PC-3 (cell line): ENCODE results near the gene H6PD. TPM values are rescaled to one million over a fixed set of nuclear protein-coding genes. Genes with fewer than 3 reads are reported as not detected.

Experiments used
- ATAC-seq: fragments of 200-7000 bp; cut with Tn5 transposase; 2 replicates; pipeline ENCODE4 v1.9.1; 2020; ENCODE audit warnings: mild to moderate bottlenecking, moderate library complexity
- BruUV-seq: library from RNA; stranded (reverse); fragments of 400-500 nt; replicated peaks from 2 replicates; lab custom pipeline; 2021; lab: Mats Ljungman, UMichigan
- CTCF ChIA-PET: fragments of 300-600 bp; sonication (Branson Sonifier 250); formaldehyde crosslinking; loops from one replicate; lab custom pipeline; 2022; ENCODE audit warnings: antibody characterized with exemption; lab: Charles Lee
- POLR2A ChIA-PET: fragments of 300-600 bp; sonication (Branson Sonifier 250); formaldehyde crosslinking; loops from one replicate; lab custom pipeline; 2022; ENCODE audit warnings: antibody characterized with exemption; ENCODE audit not compliant: unreplicated experiment; lab: Charles Lee
- DNase-seq: peaks from one replicate; pipeline ENCODE4 v3.0.0-alpha.2; 2015
- H2AFZ ChIP-seq: fragments of 300-600 bp; sonication (generic); 2 replicates; pipeline ENCODE4 v1.6.0; 2016; ENCODE audit warnings: antibody characterized with exemption, low read length
- H3F3A ChIP-seq: fragments of 300-600 bp; sonication (generic); one replicate; pipeline ENCODE4 v1.6.0; 2017; ENCODE audit warnings: antibody characterized with exemption, low read length, control low read depth, mild to moderate bottlenecking; ENCODE audit not compliant: unreplicated experiment
- H3K27ac ChIP-seq: fragments of 300-600 bp; sonication (generic); 2 replicates; pipeline ENCODE4 v1.5.1; 2016; ENCODE audit warnings: mild to moderate bottlenecking, low read length
- H3K27me3 ChIP-seq: fragments of 300-600 bp; sonication (generic); 2 replicates; pipeline ENCODE4 v1.6.1; 2016; ENCODE audit warnings: low read length, mixed read lengths
- H3K36me3 ChIP-seq: fragments of 300-600 bp; sonication (generic); 2 replicates; pipeline ENCODE4 v1.6.1; 2016; ENCODE audit warnings: low read depth, mixed run types, low read length, mixed read lengths
- H3K4me1 ChIP-seq: fragments of 300-600 bp; sonication (generic); 2 replicates; pipeline ENCODE4 v1.5.1; 2016; ENCODE audit warnings: low read length; ENCODE audit not compliant: insufficient read depth
- H3K4me2 ChIP-seq: fragments of 300-600 bp; sonication (generic); 2 replicates; pipeline ENCODE4 v1.6.0; 2016; ENCODE audit warnings: low read length
- H3K4me3 ChIP-seq: fragments of 300-600 bp; sonication (generic); 2 replicates; pipeline ENCODE4 v1.5.1; 2016; ENCODE audit warnings: mild to moderate bottlenecking, low read length, mixed read lengths
- H3K79me2 ChIP-seq: fragments of 300-600 bp; sonication (generic); 2 replicates; pipeline ENCODE4 v1.6.1; 2017; ENCODE audit warnings: low read length, mixed read lengths
- H3K9ac ChIP-seq: fragments of 300-600 bp; sonication (generic); 2 replicates; pipeline ENCODE4 v1.6.0; 2016; ENCODE audit warnings: mild to moderate bottlenecking, low read length
- H3K9me2 ChIP-seq: fragments of 300-600 bp; sonication (generic); replicated peaks from 2 replicates; pipeline ENCODE4 v1.6.1; 2016; ENCODE audit warnings: mixed run types, low read length, mixed read lengths
- H3K9me3 ChIP-seq: fragments of 300-600 bp; sonication (generic); 2 replicates; pipeline ENCODE4 v1.6.1; 2016; ENCODE audit warnings: low read length, mixed read lengths
- H4K20me1 ChIP-seq: fragments of 300-600 bp; sonication (generic); 2 replicates; pipeline ENCODE4 v1.6.1; 2016; ENCODE audit warnings: low read length, mixed read lengths
- CTCF ChIP-seq: fragments of 300-600 bp; sonication (generic); conservative IDR thresholded peaks from 2 replicates; pipeline ENCODE4 v1.5.1; 2017; ENCODE audit warnings: antibody characterized with exemption, low read depth, mild to moderate bottlenecking, low read length
- EZH2 ChIP-seq: fragments of 300-600 bp; sonication (generic); IDR thresholded peaks from one replicate; pipeline ENCODE4 v1.6.1; 2017; ENCODE audit warnings: antibody characterized with exemption, mild to moderate bottlenecking, low read length; ENCODE audit not compliant: unreplicated experiment
- EZH2phosphoT487 ChIP-seq: fragments of 300-600 bp; sonication (generic); IDR thresholded peaks from 2 replicates; pipeline ENCODE4 v1.6.1; 2018; ENCODE audit warnings: mild to moderate bottlenecking, antibody characterized with exemption, low read length, borderline replicate concordance
- intact Hi-C: fragments of 100-400 bp; cut with micrococcal nuclease; formaldehyde crosslinking; loops from 2 replicates; pipeline ENCODE4 v1.9.0; 2023
- total RNA-seq: library from RNA; depleted of rRNA; stranded (reverse); fragments of >200 nt; gene quantifications from 2 replicates; pipeline ENCODE4 v1.2.3, GENCODE V29; 2014

H6PD gene
- total RNA-seq, 1 experiment from 2014 or later, result 6.8 TPM

- H3K4me2 ChIP-seq, result no peak overlapping the region
- peaks cover 5% of the 10 kb centered on the region; the same call in 1 of the 2 replicates for H3K79me2 ChIP-seq
- no peak overlapping the region for H3K4me3 ChIP-seq
- ATAC-seq (no peak), DNase-seq (no peak)
- ChIA-PET POLR2A (no interaction called here), CTCF (no interaction called here)
- no peak overlapping the region for H3K9ac ChIP-seq
- H3K27ac ChIP-seq, result no peak overlapping the region
- H3K9me2 ChIP-seq, result no peaks in the 10 kb centered on the region
- no peaks in the 10 kb centered on the region for H3K27me3 ChIP-seq
- no peaks in the 10 kb centered on the region for H3K4me1 ChIP-seq
- no peaks in the 10 kb centered on the region for H3F3A ChIP-seq
- H3K36me3 ChIP-seq, result no peaks in the 10 kb centered on the region
- H2AFZ ChIP-seq, result no peak overlapping the region
- no peaks in the 10 kb centered on the region for H3K9me3 ChIP-seq
- TF ChIP-seq CTCF (no peak), EZH2phosphoT487 (no peak), EZH2 (no peak)
- no peaks in the 10 kb centered on the region for H4K20me1 ChIP-seq
- intact Hi-C loops, result no loop called here
- no TSS peak for BruUV-seq
Observed at GRCh38 chr1:9239622-9240401, 5.2 kb downstream of the H6PD start.

- Histone ChIP-seq H3K79me2 (no peaks in the 10 kb centered on the region), H3K9me2 (no peaks in the 10 kb centered on the region), H2AFZ (no peak overlapping the region), H3K4me3 (no peak overlapping the region), H3K9ac (no peak overlapping the region), H3K9me3 (no peaks in the 10 kb centered on the region), H3K4me1 (no peaks in the 10 kb centered on the region), H3F3A (no peaks in the 10 kb centered on the region), H3K36me3 (no peaks in the 10 kb centered on the region), H4K20me1 (no peaks in the 10 kb centered on the region), H3K4me2 (no peak overlapping the region), H3K27me3 (no peaks in the 10 kb centered on the region), H3K27ac (no peak overlapping the region)
- POLR2A ChIA-PET, result no interaction called here
- ATAC-seq (no peak), DNase-seq (no peak)
- CTCF ChIA-PET, result no interaction called here
- no peak for TF ChIP-seq CTCF
- no peak for TF ChIP-seq EZH2phosphoT487
- TF ChIP-seq EZH2, result no peak
- intact Hi-C loops, result no loop called here
- no TSS peak for BruUV-seq
Observed at GRCh38 chr1:9240914-9241820, 6.6 kb downstream of the H6PD start.

- Histone ChIP-seq H3K9me3 (no peaks in the 10 kb centered on the region), H3K79me2 (no peaks in the 10 kb centered on the region), H3K4me1 (no peaks in the 10 kb centered on the region), H3K36me3 (no peaks in the 10 kb centered on the region), H3K9ac (no peak overlapping the region), H3K27ac (no peak overlapping the region), H3F3A (no peaks in the 10 kb centered on the region), H3K27me3 (no peaks in the 10 kb centered on the region), H3K4me3 (no peak overlapping the region), H4K20me1 (no peaks in the 10 kb centered on the region), H3K4me2 (no peak overlapping the region), H3K9me2 (no peaks in the 10 kb centered on the region), H2AFZ (no peak overlapping the region)
- no peak for DNase-seq
- intact Hi-C loops, result no loop called here
- ChIA-PET POLR2A (no interaction called here), CTCF (no interaction called here)
- no peak for ATAC-seq
- no TSS peak for BruUV-seq
- TF ChIP-seq EZH2phosphoT487 (no peak), CTCF (no peak), EZH2 (no peak)
Observed at GRCh38 chr1:9241891-9242290, 7.3 kb downstream of the H6PD start.
